T47D (cell line): Measurements from ENCODE around the gene C3orf20.

Experiments used
- DNase-seq, 2 experiments: peaks; one replicate each; pipeline versions ENCODE4 v3.0.0 to v3.0.0-alpha.2; 2011 to 2012; ENCODE audit warnings: low read depth in 1 of 2, low spot score in 1 of 2
- JUND ChIP-seq: IDR thresholded peaks from 2 replicates; pipeline ENCODE4 v1.6.1; 2012; ENCODE audit warnings: low read depth
- in situ Hi-C: cut with HindIII; loops from 2 replicates; pipeline ENCODE4 v1.10.0; 2016; ENCODE audit warnings: low sequenced_read_pairs, low pct_unique_long_range_greater_than_20kb

Gene C3orf20

DNA sequence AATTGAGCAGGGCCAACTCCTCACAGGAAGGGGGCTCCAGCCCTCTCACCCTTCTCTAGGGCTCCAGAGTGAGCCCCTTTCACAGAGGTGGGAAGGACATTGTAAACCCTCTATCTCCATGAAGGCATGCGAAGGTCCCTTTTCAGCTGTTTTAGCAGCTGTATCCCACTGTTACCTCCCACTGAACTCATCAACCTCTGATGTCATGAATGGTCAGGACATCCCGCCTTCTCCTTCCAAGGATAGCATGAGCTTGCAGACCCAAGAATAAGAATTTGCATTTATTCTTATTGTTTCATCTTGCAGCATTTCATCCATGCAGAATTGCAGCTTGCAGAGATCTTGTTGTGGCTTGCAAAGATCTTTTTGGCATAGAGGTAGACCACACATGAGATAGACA is 119.5 kb downstream of the C3orf20 start:
- no peak for DNase-seq
- TF ChIP-seq JUND: no peak
- in situ Hi-C loops: no loop called here

GRCh38 chr3:14795996-14796395 is 121.1 kb downstream of the C3orf20 start:
- TF ChIP-seq JUND: no peak
- no peak for DNase-seq
- in situ Hi-C loops: no loop called here

GRCh38 chr3:14796403-14797077 is 121.6 kb downstream of the C3orf20 start:
- in situ Hi-C loops: no loop called here
- no peak for DNase-seq
- TF ChIP-seq JUND: no peak

- in situ Hi-C loops: no loop called here
Measured at GRCh38 chr3:14797731-14798130, 122.8 kb downstream of the C3orf20 start.

GRCh38 chr3:14798231-14798630 is 123.3 kb downstream of the C3orf20 start:
- no peak for DNase-seq
- in situ Hi-C loops: no loop called here
- TF ChIP-seq JUND: no peak

More at GRCh38 chr3:14797731-14798130, 122.8 kb downstream of the C3orf20 start:
- no peak for TF ChIP-seq JUND
- DNase-seq: no peak

DNA sequence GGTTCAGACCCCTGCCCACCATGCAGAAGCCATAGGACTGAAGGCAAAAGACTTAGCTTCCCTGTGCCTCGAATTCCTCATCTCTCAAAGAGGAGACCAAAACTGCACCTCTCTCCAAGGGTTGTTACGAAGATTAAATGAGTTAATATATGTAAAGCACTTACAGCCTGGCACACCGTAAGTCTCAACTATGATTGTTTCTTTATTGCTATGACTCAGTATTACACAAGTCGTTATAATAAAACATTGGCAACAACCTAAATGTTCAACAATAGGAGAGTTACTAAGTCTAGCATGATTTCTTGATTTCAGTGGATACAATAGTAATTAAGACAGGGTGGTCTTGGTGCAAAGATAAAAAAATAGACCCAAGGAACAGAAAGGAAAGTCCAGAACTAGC is 124.2 kb downstream of the C3orf20 start:
- in situ Hi-C loops: no loop called here
- no peak for TF ChIP-seq JUND
- no peak for DNase-seq

DNA sequence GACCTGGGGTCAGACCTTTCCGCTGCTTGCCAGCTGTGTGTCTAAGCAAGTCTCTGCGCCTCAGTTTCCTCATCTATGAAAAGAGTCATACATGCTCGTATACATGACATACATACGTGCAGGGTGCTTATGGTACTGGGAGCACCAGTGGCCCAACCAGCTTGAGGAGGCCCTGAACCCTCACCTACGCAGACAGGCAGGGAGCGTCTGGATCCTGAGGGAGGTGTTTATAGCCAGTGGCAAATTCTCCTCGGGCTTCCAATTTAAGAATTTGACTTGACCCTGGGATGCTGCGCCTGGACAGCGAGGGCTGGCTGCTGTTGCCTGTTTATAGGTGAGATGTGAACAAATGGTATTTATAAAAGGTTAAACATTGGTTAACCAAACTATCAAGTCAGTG is 126.1 kb downstream of the C3orf20 start:
- in situ Hi-C loops: no loop called here
- TF ChIP-seq JUND: no peak
- no peak for DNase-seq

GRCh38 chr3:14801668-14802380 is 126.9 kb downstream of the C3orf20 start:
- no peak for DNase-seq
- no peak for TF ChIP-seq JUND
- in situ Hi-C loops: no loop called here

DNA sequence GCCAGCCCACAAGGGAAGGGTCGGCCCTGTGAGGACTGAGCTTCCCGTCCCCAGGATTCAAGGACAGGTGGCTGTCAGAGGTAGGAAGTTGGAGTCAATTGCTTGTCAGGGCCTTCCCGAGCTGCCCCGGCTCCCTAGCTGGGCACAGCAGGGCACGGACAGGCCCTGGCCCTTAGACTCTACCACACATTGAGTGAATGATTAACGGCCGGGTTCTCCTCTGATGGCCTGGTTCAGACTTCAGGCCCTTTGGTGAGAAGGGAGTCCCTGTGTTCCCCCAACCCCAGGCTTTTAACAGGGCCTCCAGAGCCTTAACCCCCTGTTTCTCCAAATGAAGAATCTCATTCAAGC is 127.4 kb downstream of the C3orf20 start:
- no peak for TF ChIP-seq JUND
- in situ Hi-C loops: no loop called here
- DNase-seq: no peak

GRCh38 chr3:14803101-14803980 is 128.4 kb downstream of the C3orf20 start:
- in situ Hi-C loops: no loop called here
- no peak for DNase-seq
- TF ChIP-seq JUND: no peak

DNA sequence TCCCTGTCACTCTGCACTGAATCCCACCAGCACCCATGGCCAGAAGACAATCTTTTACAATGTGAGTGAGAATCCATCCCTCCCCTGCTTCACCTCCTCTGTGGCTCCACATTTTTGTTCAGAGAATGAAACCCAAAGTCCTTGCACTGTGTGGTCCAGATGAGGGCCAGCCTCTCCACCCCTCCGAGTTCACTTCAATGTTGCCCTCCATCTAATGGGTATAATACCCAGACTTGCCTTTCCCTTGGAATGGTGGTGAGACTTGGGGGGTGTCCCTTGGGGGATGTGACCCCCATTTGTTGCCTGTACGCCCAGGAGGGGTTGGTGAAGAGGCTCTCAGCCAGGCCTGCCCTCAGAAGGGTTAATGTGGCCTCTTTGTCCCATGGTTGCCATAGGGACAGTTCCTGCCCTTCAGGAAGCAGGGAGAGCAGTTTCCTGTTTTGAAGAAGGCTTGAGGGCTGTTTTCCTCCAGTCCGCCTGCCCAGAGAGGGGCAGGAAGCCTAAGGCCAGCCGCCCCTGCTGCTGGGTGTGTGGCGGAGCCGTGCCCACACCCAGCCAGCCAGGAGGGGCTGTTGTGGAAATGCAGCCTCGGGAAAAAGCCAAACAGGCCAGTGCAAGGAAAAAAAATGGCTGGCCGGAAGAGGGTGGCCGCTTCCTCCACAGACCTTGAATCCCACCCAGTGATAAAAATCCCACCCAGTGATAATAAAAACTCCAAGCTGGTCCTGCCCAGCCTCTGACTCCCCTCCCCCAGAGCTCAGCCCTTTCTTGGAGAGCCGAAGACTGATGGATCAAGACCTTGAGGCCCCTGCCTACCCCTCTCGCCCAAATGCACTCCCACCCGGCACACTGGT is 129.3 kb downstream of the C3orf20 start:
- in situ Hi-C loops: no loop called here
- TF ChIP-seq JUND: no peak
- no peak for DNase-seq

GRCh38 chr3:14804835-14805780 is 130.2 kb downstream of the C3orf20 start:
- DNase-seq: no peak
- in situ Hi-C loops: no loop called here
- TF ChIP-seq JUND: no peak
